Cardiac fibroblast (primary cell): ENCODE data around the gene ANKZF1.

Experiments used
- DNase-seq, 2 donors: peaks; one replicate each; pipeline versions ENCODE4 v3.0.0 to v3.0.0-alpha.2; 2010; ENCODE audit warnings: low read depth in 2 of 2
- H3K4me3 ChIP-seq, 2 donors: replicated peaks in 1 of 2; 1 replicate in 1 of 2; 2 replicates in 1 of 2; pipeline ENCODE4 v1.5.1; 2011; ENCODE audit warnings: low read depth in 2 of 2, low read length in 2 of 2, mild to moderate bottlenecking in 2 of 2, moderate library complexity in 1 of 2
- CTCF ChIP-seq: IDR thresholded peaks from one replicate; pipeline ENCODE4 v1.5.1; 2011; ENCODE audit warnings: low read depth, mild to moderate bottlenecking, low read length, inconsistent platforms

Gene ANKZF1

GRCh38 chr2:219209236-219210195 lies 20.1 kb upstream of the ANKZF1 start:
- no peak for TF ChIP-seq CTCF
- no peak overlapping the region for H3K4me3 ChIP-seq
- DNase-seq = no peak

DNA sequence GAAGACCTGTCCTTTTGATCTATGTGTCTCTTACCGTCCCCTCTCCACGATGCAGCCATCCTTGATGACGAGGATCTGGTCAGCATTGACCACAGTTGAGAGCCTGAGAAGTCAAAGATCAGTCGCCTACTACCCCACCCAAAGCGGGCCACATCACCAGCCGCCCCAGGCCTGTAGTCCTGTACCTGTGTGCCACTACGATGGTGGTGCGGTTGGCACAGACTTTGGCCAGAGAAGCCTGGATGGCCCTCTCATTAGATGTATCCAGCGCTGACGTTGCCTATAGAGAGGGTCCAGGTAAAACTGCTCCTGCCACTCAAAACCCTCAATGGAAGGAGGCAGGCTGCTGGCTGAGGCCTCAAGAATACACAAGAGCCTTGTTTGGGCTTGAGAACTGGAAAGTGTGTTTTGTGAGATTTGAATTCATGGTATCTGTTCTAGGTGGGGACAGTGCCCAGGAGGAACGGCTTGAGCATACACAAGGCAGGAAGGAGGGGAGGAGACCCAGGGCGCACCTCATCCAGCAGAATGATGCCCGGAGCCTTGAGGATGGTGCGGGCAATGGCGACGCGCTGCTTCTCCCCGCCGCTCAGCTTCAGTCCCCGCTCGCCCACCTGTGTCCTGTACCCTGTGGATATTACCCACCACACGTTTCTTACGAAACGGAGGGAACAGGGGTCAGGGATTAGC lies 19.3 kb upstream of the ANKZF1 start:
- no peak for TF ChIP-seq CTCF
- DNase-seq = no peak
- H3K4me3 ChIP-seq = no peak overlapping the region

DNA sequence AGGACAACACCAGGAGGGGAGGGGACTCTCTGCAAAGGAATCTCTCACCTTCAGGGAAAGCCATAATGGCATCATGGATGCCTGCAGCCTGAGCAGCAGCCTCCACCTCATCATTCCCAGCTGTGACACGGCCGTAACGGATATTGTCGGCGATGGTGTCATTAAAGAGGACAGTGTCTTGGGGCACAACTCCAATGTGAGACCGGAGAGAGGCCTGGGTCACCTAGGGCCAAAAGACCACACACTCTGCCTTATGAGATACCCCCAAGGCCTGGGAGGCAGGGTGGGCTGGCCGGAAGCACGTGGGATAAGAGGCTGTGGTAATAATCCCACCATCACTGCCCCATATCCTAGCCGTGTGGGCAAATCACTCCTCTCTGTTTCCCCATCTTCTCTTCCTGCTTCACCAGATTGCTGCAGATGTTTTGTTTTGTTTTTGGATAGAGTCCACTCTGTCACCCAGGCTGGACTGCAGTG lies 18.7 kb upstream of the ANKZF1 start:
- no peak for TF ChIP-seq CTCF

GRCh38 chr2:219213026-219213415 lies 16.6 kb upstream of the ANKZF1 start:
- TF ChIP-seq CTCF = no peak
- no peak for DNase-seq
- H3K4me3 ChIP-seq = no peak overlapping the region

More for the DNA sequence above, 18.7 kb upstream of the ANKZF1 start:
- no peak for DNase-seq
- H3K4me3 ChIP-seq = no peak overlapping the region

GRCh38 chr2:219213486-219214071 lies 16.0 kb upstream of the ANKZF1 start:
- no peak overlapping the region for H3K4me3 ChIP-seq
- TF ChIP-seq CTCF = no peak
- no peak for DNase-seq

GRCh38 chr2:219214141-219214540 lies 15.5 kb upstream of the ANKZF1 start:
- no peak overlapping the region for H3K4me3 ChIP-seq
- TF ChIP-seq CTCF = no peak
- no peak for DNase-seq
